Myocyte (in vitro differentiated cells): ENCODE measurements around the gene S100A9. TPM values are rescaled to one million over a fixed set of nuclear protein-coding genes. Genes with fewer than 3 reads are reported as not detected.
"Not testable (repeated sequence)": the region's sequence is repeated elsewhere in the genome, so short reads cannot be mapped to it uniquely, and the experiment has no call there.

Experiments
- DNase-seq: peaks from one replicate; pipeline ENCODE4 v3.0.0-alpha.2; 2012; ENCODE audit warnings: low read depth
- total RNA-seq: library from RNA; depleted of rRNA; stranded (reverse); fragments of >200 nt; gene quantifications from 2 replicates; pipeline ENCODE4 v1.2.3, GENCODE V29; 2014

The S100A9 gene
- total RNA-seq, 1 donor from 2014 or later, result not detected

GRCh38 chr1:153405825-153406599 is 48.4 kb downstream of the S100A9 start:
- not testable (repeated sequence) for DNase-seq

- DNase-seq, result not testable (repeated sequence)
These were observed 49.6 kb downstream of the S100A9 start for GRCh38 chr1:153407274-153407673.

Other genes with a start within 250 kb of the S100A9 start
- gene SPRR2F, start 244.3 kb upstream of the S100A9 start, total RNA-seq, result not detected in 2 replicates
- not detected in 2 replicates for gene SPRR2G, start 207.0 kb upstream of the S100A9 start, total RNA-seq
- gene LELP1, start 154.4 kb upstream of the S100A9 start, total RNA-seq, result not detected in 2 replicates
- gene PRR9, start 140.3 kb upstream of the S100A9 start, total RNA-seq, result not detected in 2 replicates
- not detected in 2 replicates for gene LORICRIN, start 98.2 kb upstream of the S100A9 start, total RNA-seq
- gene PGLYRP3, start 44.9 kb upstream of the S100A9 start, total RNA-seq, result not detected in 2 replicates
- gene PGLYRP4, start 9.0 kb upstream of the S100A9 start, total RNA-seq, result not detected in 2 replicates
- not detected in 2 replicates for gene S100A12, start 17.8 kb downstream of the S100A9 start, total RNA-seq
- not detected in 2 replicates for gene S100A8, start 33.2 kb downstream of the S100A9 start, total RNA-seq
- gene S100A7A, start 58.7 kb downstream of the S100A9 start, total RNA-seq, result not detected in 2 replicates
- gene S100A7, start 102.8 kb downstream of the S100A9 start, total RNA-seq, result not detected in 2 replicates
- gene S100A6, start 178.1 kb downstream of the S100A9 start, total RNA-seq, result 423 and 449 TPM in 2 replicates
- gene S100A5, start 183.1 kb downstream of the S100A9 start, total RNA-seq, result 2.5 and 2.9 TPM in 2 replicates
- gene S100A4, start 188.0 kb downstream of the S100A9 start, total RNA-seq, result 757 and 902 TPM in 2 replicates
- 7.8 and 10.8 TPM in 2 replicates for gene S100A3, start 191.4 kb downstream of the S100A9 start, total RNA-seq
- gene S100A2, start 208.0 kb downstream of the S100A9 start, total RNA-seq, result 6.4 and 7.1 TPM in 2 replicates